ENCODE measurements around the gene NRG3. TPM values are rescaled to one million over a fixed set of nuclear protein-coding genes. Genes with fewer than 3 reads are reported as not detected.

The NRG3 gene
- total RNA-seq, 1 donor from 2014 or later: 8.2 TPM

DNA sequence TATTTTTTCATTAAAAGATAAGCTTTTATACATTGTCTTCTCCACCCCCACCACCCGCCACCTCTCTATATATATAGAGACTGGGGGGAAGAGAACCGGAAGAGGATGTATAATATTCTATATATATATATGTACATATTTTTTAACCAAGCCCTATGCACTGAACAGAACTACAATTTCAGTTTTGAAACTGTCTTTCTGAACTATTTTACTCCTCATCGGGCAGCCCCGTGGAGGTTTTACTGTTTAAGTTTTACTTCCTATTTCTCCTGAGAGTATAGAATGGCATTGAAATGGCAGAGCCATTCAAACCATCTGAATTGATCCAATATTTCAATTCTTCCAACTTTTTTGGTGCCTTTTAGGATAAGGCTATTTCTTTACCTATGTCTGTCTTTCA lies 1047.1 kb downstream of the NRG3 start:
- Mint-ChIP-seq H3K4me1 (ENCODE audit: unreplicated experiment) (no peaks in the 10 kb centered on the region), H3K27me3 (ENCODE audit: unreplicated experiment) (no peaks in the 10 kb centered on the region), H3K36me3 (ENCODE audit: low read depth, unreplicated experiment) (no peaks in the 10 kb centered on the region), H3K4me3 (ENCODE audit: unreplicated experiment) (no peak overlapping the region), H3K9me3 (ENCODE audit: unreplicated experiment) (no peaks in the 10 kb centered on the region), H3K27ac (ENCODE audit: unreplicated experiment) (no peak overlapping the region)
- DNase-seq (ENCODE audit: low spot score): no peak
- TF ChIP-seq CTCF (IDR thresholded peaks at IDR 0.05; ENCODE audit: unreplicated experiment): no peak

DNA sequence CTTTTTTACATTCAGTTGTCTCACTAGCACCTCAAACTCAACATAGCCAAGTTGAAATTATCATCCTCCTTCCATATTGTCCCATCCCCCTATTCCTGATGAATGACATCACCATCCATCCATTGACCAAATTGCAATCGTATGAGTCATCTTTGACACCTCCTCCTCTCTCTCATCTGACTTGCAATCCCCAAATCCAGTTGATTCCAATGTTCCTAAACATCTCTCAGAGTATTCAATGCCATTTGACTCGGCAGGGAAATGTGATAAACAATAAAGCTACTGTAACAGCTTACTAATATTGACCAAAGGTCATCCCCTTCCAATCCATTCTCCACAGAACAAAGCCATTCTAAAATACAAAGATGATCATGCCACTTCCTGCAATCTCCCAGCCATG lies 1047.8 kb downstream of the NRG3 start:
- Mint-ChIP-seq H3K4me3 (ENCODE audit: unreplicated experiment) (no peak overlapping the region), H3K27me3 (ENCODE audit: unreplicated experiment) (no peaks in the 10 kb centered on the region), H3K4me1 (ENCODE audit: unreplicated experiment) (no peaks in the 10 kb centered on the region), H3K36me3 (ENCODE audit: low read depth, unreplicated experiment) (no peaks in the 10 kb centered on the region), H3K9me3 (ENCODE audit: unreplicated experiment) (no peaks in the 10 kb centered on the region), H3K27ac (ENCODE audit: unreplicated experiment) (no peak overlapping the region)
- DNase-seq (ENCODE audit: low spot score): no peak
- TF ChIP-seq CTCF (IDR thresholded peaks at IDR 0.05; ENCODE audit: unreplicated experiment): no peak

DNA sequence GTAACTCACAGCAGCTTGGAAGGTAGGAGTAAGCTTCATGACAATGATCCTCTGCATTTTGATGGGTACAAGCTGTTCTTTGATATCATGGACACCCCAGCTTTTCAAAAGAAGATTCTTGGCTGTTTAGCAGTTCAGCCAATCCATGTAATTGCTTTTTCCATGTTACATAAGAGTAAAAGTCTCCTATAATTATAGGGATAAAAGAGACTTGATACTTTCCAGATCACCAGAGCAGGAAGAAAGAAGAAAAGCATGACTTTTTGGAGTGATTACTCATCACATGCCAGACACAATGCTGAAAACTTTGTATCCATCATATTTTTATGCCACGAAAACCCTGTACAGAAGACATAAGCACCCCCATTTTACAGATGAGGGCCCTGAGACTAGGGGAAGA lies 1049.7 kb downstream of the NRG3 start:
- no peaks in the 10 kb centered on the region for H3K9me3 Mint-ChIP-seq (ENCODE audit: unreplicated experiment)

GRCh38 chr10:82925547-82925946 lies 1050.6 kb downstream of the NRG3 start:
- Mint-ChIP-seq H3K4me3 (ENCODE audit: unreplicated experiment) (no peak overlapping the region), H3K4me1 (ENCODE audit: unreplicated experiment) (no peaks in the 10 kb centered on the region), H3K36me3 (ENCODE audit: low read depth, unreplicated experiment) (no peaks in the 10 kb centered on the region), H3K27ac (ENCODE audit: unreplicated experiment) (no peak overlapping the region), H3K9me3 (ENCODE audit: unreplicated experiment) (no peaks in the 10 kb centered on the region), H3K27me3 (ENCODE audit: unreplicated experiment) (no peaks in the 10 kb centered on the region)
- no peak for DNase-seq (ENCODE audit: low spot score)
- no peak for TF ChIP-seq CTCF (IDR thresholded peaks at IDR 0.05; ENCODE audit: unreplicated experiment)

More for the DNA sequence above, 1049.7 kb downstream of the NRG3 start:
- no peak for DNase-seq (ENCODE audit: low spot score)
- no peak for TF ChIP-seq CTCF (IDR thresholded peaks at IDR 0.05; ENCODE audit: unreplicated experiment)
- no peak overlapping the region for H3K27ac Mint-ChIP-seq (ENCODE audit: unreplicated experiment)
- H3K4me3 Mint-ChIP-seq (ENCODE audit: unreplicated experiment): no peak overlapping the region
- no peaks in the 10 kb centered on the region for H3K4me1 Mint-ChIP-seq (ENCODE audit: unreplicated experiment)
- H3K36me3 Mint-ChIP-seq (ENCODE audit: low read depth, unreplicated experiment): no peaks in the 10 kb centered on the region
- H3K27me3 Mint-ChIP-seq (ENCODE audit: unreplicated experiment): no peaks in the 10 kb centered on the region

- H3K9me3 Mint-ChIP-seq (ENCODE audit: unreplicated experiment): no peaks in the 10 kb centered on the region
- H3K27me3 Mint-ChIP-seq (ENCODE audit: unreplicated experiment): peaks cover 2% of the 10 kb centered on the region
- no peaks in the 10 kb centered on the region for H3K36me3 Mint-ChIP-seq (ENCODE audit: low read depth, unreplicated experiment)
- no peaks in the 10 kb centered on the region for H3K4me1 Mint-ChIP-seq (ENCODE audit: unreplicated experiment)
- TF ChIP-seq CTCF (IDR thresholded peaks at IDR 0.05; ENCODE audit: unreplicated experiment): no peak
- no peak overlapping the region for H3K27ac Mint-ChIP-seq (ENCODE audit: unreplicated experiment)
- H3K4me3 Mint-ChIP-seq (ENCODE audit: unreplicated experiment): no peak overlapping the region
- no peak for DNase-seq (ENCODE audit: low spot score)
Measured at GRCh38 chr10:82932451-82932850, 1057.5 kb downstream of the NRG3 start.
